ENCODE data around the gene GPR39. TPM values are rescaled to one million over a fixed set of nuclear protein-coding genes. Genes with fewer than 3 reads are reported as not detected.
A peak's percentile ranks its signal among the peaks of the same experiment; 100 is the strongest.
"Not testable (repeated sequence)": the region's sequence is repeated elsewhere in the genome, so short reads cannot be mapped to it uniquely, and the experiment has no call there.

The GPR39 gene
- total RNA-seq, 1 donor: 3.6 TPM

GRCh38 chr2:132521341-132521740 is 104.7 kb downstream of the GPR39 start:
- H3K9me3 ChIP-seq (ENCODE audit: low read depth, low read length): no peaks in the 10 kb centered on the region
- DNase-seq (ENCODE audit: insufficient read length, low spot score, missing footprints): peak; percentile 63

DNA sequence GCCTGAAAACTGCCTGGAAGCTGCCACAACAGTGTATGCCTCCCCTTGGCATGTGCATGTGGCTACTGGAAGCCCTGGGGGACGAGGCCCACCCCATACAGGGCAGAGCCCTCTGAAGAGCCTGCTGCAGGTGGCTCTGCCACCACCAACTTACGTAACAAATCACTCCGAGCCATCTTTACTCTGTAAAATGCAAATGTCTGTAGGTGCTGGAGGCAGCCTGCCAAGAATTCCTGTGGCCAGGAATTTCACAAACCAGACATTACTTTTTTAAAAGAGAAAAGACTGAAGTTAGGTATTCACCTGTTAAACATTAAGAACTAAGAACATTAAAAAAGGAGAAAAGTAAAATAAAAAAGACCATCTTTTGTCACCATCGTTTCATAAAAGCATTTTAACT is 106.3 kb downstream of the GPR39 start:
- Histone ChIP-seq H3K9me3 (ENCODE audit: low read depth, low read length) (no peaks in the 10 kb centered on the region), H3K4me2 (ENCODE audit: insufficient read depth, low read length) (no peak overlapping the region), H2AFZ (ENCODE audit: low read length) (no peak overlapping the region), H3K36me3 (ENCODE audit: insufficient read depth, low read length) (no peaks in the 10 kb centered on the region), H4K20me1 (ENCODE audit: insufficient read depth, low read length) (no peaks in the 10 kb centered on the region), H3K4me1 (ENCODE audit: insufficient read depth, low read length) (no peaks in the 10 kb centered on the region), H3K27me3 (ENCODE audit: insufficient read depth, low read length) (no peaks in the 10 kb centered on the region), H3K27ac (ENCODE audit: low read depth, low read length) (no peak overlapping the region), H3K79me2 (ENCODE audit: insufficient read depth, low read length) (no peaks in the 10 kb centered on the region), H3K4me3 (ENCODE audit: insufficient read depth, low read length) (no peak overlapping the region)
- no peak for TF ChIP-seq CTCF (IDR thresholded peaks at IDR 0.05; ENCODE audit: extremely low read depth, low read depth, low read length)
- DNase-seq (ENCODE audit: insufficient read length, low spot score, missing footprints): no peak

More at GRCh38 chr2:132521341-132521740, 104.7 kb downstream of the GPR39 start:
- Histone ChIP-seq H3K27me3 (ENCODE audit: insufficient read depth, low read length) (no peaks in the 10 kb centered on the region), H3K4me2 (ENCODE audit: insufficient read depth, low read length) (no peak overlapping the region), H4K20me1 (ENCODE audit: insufficient read depth, low read length) (no peaks in the 10 kb centered on the region), H3K4me1 (ENCODE audit: insufficient read depth, low read length) (no peaks in the 10 kb centered on the region), H3K27ac (ENCODE audit: low read depth, low read length) (no peak overlapping the region), H3K36me3 (ENCODE audit: insufficient read depth, low read length) (no peaks in the 10 kb centered on the region), H3K4me3 (ENCODE audit: insufficient read depth, low read length) (no peak overlapping the region), H3K79me2 (ENCODE audit: insufficient read depth, low read length) (no peaks in the 10 kb centered on the region), H2AFZ (ENCODE audit: low read length) (no peak overlapping the region)
- TF ChIP-seq CTCF (IDR thresholded peaks at IDR 0.05; ENCODE audit: extremely low read depth, low read depth, low read length): no peak

DNA sequence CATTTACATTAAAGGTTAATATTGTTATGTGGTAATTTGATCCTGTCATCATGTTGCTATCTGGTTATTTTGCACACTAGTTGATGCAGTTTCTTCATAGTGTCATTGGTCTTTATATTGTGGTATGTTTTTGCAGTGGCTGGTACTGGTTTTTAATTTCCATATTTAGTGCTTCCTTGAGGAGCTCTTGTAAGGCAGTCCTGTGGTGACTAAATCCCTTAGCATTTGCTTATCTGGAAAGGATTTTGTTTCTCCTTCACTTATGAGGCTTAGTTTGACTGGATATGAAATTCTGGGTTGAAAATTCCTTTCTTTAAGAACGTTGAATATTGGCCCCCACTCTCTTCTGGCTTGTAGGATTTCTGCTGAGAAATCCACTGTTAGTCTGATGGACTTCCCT is 120.5 kb downstream of the GPR39 start:
- not testable (repeated sequence) for H2AFZ ChIP-seq (ENCODE audit: low read length); H3K27ac ChIP-seq (ENCODE audit: low read depth, low read length); DNase-seq (ENCODE audit: insufficient read length, low spot score, missing footprints); H3K36me3 ChIP-seq (ENCODE audit: insufficient read depth, low read length); H3K4me3 ChIP-seq (ENCODE audit: insufficient read depth, low read length); H3K27me3 ChIP-seq (ENCODE audit: insufficient read depth, low read length); H3K79me2 ChIP-seq (ENCODE audit: insufficient read depth, low read length); H4K20me1 ChIP-seq (ENCODE audit: insufficient read depth, low read length); H3K9me3 ChIP-seq (ENCODE audit: low read depth, low read length); H3K4me1 ChIP-seq (ENCODE audit: insufficient read depth, low read length); H3K4me2 ChIP-seq (ENCODE audit: insufficient read depth, low read length)

GRCh38 chr2:132538331-132538855 is 121.8 kb downstream of the GPR39 start:
- Histone ChIP-seq H3K79me2 (ENCODE audit: insufficient read depth, low read length) (no peaks in the 10 kb centered on the region), H3K4me1 (ENCODE audit: insufficient read depth, low read length) (no peaks in the 10 kb centered on the region), H4K20me1 (ENCODE audit: insufficient read depth, low read length) (no peaks in the 10 kb centered on the region), H3K4me3 (ENCODE audit: insufficient read depth, low read length) (no peak overlapping the region), H3K27ac (ENCODE audit: low read depth, low read length) (no peak overlapping the region), H3K36me3 (ENCODE audit: insufficient read depth, low read length) (no peaks in the 10 kb centered on the region), H3K27me3 (ENCODE audit: insufficient read depth, low read length) (no peaks in the 10 kb centered on the region), H3K9me3 (ENCODE audit: low read depth, low read length) (peaks cover 6% of the 10 kb centered on the region), H3K4me2 (ENCODE audit: insufficient read depth, low read length) (no peak overlapping the region), H2AFZ (ENCODE audit: low read length) (no peak overlapping the region)
- DNase-seq (ENCODE audit: insufficient read length, low spot score, missing footprints): no peak
- no peak for TF ChIP-seq CTCF (IDR thresholded peaks at IDR 0.05; ENCODE audit: extremely low read depth, low read depth, low read length)
